ENCODE results near the gene PRKCE. TPM values are rescaled to one million over a fixed set of nuclear protein-coding genes. Genes with fewer than 3 reads are reported as not detected.

PRKCE gene
- total and polyA plus RNA-seq, 2 of the 8 experiments (the other 6 are each of a cell fraction or from before 2014, with no cell fraction given), result 0.54 to 2.1 TPM

GRCh38 chr2:46032996-46033395 lies 381.5 kb downstream of the PRKCE start (continued):
- TF ChIP-seq, protein P1, sequence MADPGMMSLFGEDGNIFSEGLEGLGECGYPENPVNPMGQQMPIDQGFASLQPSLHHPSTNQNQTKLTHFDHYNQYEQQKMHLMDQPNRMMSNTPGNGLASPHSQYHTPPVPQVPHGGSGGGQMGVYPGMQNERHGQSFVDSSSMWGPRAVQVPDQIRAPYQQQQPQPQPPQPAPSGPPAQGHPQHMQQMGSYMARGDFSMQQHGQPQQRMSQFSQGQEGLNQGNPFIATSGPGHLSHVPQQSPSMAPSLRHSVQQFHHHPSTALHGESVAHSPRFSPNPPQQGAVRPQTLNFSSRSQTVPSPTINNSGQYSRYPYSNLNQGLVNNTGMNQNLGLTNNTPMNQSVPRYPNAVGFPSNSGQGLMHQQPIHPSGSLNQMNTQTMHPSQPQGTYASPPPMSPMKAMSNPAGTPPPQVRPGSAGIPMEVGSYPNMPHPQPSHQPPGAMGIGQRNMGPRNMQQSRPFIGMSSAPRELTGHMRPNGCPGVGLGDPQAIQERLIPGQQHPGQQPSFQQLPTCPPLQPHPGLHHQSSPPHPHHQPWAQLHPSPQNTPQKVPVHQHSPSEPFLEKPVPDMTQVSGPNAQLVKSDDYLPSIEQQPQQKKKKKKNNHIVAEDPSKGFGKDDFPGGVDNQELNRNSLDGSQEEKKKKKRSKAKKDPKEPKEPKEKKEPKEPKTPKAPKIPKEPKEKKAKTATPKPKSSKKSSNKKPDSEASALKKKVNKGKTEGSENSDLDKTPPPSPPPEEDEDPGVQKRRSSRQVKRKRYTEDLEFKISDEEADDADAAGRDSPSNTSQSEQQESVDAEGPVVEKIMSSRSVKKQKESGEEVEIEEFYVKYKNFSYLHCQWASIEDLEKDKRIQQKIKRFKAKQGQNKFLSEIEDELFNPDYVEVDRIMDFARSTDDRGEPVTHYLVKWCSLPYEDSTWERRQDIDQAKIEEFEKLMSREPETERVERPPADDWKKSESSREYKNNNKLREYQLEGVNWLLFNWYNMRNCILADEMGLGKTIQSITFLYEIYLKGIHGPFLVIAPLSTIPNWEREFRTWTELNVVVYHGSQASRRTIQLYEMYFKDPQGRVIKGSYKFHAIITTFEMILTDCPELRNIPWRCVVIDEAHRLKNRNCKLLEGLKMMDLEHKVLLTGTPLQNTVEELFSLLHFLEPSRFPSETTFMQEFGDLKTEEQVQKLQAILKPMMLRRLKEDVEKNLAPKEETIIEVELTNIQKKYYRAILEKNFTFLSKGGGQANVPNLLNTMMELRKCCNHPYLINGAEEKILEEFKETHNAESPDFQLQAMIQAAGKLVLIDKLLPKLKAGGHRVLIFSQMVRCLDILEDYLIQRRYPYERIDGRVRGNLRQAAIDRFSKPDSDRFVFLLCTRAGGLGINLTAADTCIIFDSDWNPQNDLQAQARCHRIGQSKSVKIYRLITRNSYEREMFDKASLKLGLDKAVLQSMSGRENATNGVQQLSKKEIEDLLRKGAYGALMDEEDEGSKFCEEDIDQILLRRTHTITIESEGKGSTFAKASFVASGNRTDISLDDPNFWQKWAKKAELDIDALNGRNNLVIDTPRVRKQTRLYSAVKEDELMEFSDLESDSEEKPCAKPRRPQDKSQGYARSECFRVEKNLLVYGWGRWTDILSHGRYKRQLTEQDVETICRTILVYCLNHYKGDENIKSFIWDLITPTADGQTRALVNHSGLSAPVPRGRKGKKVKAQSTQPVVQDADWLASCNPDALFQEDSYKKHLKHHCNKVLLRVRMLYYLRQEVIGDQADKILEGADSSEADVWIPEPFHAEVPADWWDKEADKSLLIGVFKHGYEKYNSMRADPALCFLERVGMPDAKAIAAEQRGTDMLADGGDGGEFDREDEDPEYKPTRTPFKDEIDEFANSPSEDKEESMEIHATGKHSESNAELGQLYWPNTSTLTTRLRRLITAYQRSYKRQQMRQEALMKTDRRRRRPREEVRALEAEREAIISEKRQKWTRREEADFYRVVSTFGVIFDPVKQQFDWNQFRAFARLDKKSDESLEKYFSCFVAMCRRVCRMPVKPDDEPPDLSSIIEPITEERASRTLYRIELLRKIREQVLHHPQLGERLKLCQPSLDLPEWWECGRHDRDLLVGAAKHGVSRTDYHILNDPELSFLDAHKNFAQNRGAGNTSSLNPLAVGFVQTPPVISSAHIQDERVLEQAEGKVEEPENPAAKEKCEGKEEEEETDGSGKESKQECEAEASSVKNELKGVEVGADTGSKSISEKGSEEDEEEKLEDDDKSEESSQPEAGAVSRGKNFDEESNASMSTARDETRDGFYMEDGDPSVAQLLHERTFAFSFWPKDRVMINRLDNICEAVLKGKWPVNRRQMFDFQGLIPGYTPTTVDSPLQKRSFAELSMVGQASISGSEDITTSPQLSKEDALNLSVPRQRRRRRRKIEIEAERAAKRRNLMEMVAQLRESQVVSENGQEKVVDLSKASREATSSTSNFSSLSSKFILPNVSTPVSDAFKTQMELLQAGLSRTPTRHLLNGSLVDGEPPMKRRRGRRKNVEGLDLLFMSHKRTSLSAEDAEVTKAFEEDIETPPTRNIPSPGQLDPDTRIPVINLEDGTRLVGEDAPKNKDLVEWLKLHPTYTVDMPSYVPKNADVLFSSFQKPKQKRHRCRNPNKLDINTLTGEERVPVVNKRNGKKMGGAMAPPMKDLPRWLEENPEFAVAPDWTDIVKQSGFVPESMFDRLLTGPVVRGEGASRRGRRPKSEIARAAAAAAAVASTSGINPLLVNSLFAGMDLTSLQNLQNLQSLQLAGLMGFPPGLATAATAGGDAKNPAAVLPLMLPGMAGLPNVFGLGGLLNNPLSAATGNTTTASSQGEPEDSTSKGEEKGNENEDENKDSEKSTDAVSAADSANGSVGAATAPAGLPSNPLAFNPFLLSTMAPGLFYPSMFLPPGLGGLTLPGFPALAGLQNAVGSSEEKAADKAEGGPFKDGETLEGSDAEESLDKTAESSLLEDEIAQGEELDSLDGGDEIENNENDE (IDR thresholded peaks at IDR 0.05; ENCODE audit: insufficient replicate concordance, low read length), result no peak
- no peak for TF ChIP-seq PHF8 (conservative IDR thresholded peaks at IDR 0.05; ENCODE audit: low read depth, low read length)
- TF ChIP-seq KDM4A (IDR thresholded peaks at IDR 0.05; ENCODE audit: low read depth, low read length, severe bottlenecking), result no peak
- no peak for TF ChIP-seq RXRA (IDR thresholded peaks at IDR 0.05; ENCODE audit: insufficient read depth, low read depth, low read length)
- no peak for TF ChIP-seq SUZ12 (IDR thresholded peaks at IDR 0.05; ENCODE audit: low read length)
- TF ChIP-seq KDM5A (IDR thresholded peaks at IDR 0.05; ENCODE audit: low read length), result no peak
- no peak for TF ChIP-seq SIX5 (IDR thresholded peaks at IDR 0.05; ENCODE audit: low read depth, low read length)
- TF ChIP-seq POLR2AphosphoS5 (IDR thresholded peaks at IDR 0.05; ENCODE audit: low read depth, low read length), result no peak
- no peak for TF ChIP-seq POU5F1 (IDR thresholded peaks at IDR 0.05; ENCODE audit: low read depth, low read length)
- TF ChIP-seq CBX8 (IDR thresholded peaks at IDR 0.05; ENCODE audit: borderline replicate concordance, low read depth, low read length), result no peak
- no peak for TF ChIP-seq SP4 (IDR thresholded peaks at IDR 0.05; ENCODE audit: low read length)
- TF ChIP-seq HDAC6 (IDR thresholded peaks at IDR 0.05; ENCODE audit: low read depth, low read length), result no peak
